Peyer's patch (tissue), 4 donors: ENCODE measurements around the gene MPPED2.

Experiments used
- POLR2A ChIP-seq, 2 donors: fragments of 450-650 bp; IDR thresholded peaks; one replicate each; pipeline ENCODE4 v1.5.1; 2017; ENCODE audit warnings: antibody characterized with exemption in 2 of 2, mild to moderate bottlenecking in 2 of 2, moderate library complexity in 2 of 2
- TF ChIP-seq, protein P1 (sequence below), 6 experiments: fragments of 450-650 bp in 4 of 6; fragments of 200-600 bp in 2 of 6; sonication (generic) in 1 of 6; IDR thresholded peaks; one replicate each; pipeline ENCODE4 v1.5.1; 2017 to 2019; ENCODE audit warnings: antibody characterized with exemption in 6 of 6, mild to moderate bottlenecking in 3 of 6, moderate library complexity in 1 of 6

- TF ChIP-seq, protein P1, sequence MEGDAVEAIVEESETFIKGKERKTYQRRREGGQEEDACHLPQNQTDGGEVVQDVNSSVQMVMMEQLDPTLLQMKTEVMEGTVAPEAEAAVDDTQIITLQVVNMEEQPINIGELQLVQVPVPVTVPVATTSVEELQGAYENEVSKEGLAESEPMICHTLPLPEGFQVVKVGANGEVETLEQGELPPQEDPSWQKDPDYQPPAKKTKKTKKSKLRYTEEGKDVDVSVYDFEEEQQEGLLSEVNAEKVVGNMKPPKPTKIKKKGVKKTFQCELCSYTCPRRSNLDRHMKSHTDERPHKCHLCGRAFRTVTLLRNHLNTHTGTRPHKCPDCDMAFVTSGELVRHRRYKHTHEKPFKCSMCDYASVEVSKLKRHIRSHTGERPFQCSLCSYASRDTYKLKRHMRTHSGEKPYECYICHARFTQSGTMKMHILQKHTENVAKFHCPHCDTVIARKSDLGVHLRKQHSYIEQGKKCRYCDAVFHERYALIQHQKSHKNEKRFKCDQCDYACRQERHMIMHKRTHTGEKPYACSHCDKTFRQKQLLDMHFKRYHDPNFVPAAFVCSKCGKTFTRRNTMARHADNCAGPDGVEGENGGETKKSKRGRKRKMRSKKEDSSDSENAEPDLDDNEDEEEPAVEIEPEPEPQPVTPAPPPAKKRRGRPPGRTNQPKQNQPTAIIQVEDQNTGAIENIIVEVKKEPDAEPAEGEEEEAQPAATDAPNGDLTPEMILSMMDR (IDR thresholded peaks at IDR 0.05), result no peak
- TF ChIP-seq POLR2A (IDR thresholded peaks at IDR 0.05), result no peak
Measured at GRCh38 chr11:30509364-30509763, 76.8 kb downstream of the MPPED2 start.
